SH-SY5Y (cell line): Measurements from ENCODE around the gene TMEM178B.

Experiments used
- GATA2 ChIP-seq: IDR thresholded peaks from 2 replicates; pipeline ENCODE4 v1.6.1; 2011; ENCODE audit warnings: mild to moderate bottlenecking, low read depth, low read length
- GATA3 ChIP-seq: IDR thresholded peaks from 2 replicates; pipeline ENCODE4 v1.6.1; 2011; ENCODE audit warnings: low read depth, mild to moderate bottlenecking, low read length, moderate library complexity

DNA sequence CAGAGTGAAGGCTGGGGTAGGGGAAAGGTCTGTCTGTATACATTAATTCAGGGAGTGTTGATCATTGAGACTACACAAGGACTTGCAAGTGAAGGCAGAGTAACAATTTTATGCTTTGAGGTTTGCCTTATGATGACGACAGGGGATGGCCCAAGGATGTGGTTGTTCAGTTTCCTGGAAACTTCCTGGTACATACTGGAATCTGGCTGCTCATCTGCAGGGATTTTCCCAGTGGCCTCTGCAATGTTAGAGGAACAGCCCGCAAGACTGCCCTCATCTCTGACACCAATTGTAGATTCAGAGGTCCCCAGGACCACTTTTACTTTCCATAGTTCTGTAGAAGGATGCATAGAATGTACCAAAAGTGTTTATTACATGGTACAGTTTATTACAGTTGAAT is 189.6 kb downstream of the TMEM178B start:
- TF ChIP-seq GATA2 (no peak), GATA3 (no peak)
